ENCODE data around the gene MAMLD1. TPM values are rescaled to one million over a fixed set of nuclear protein-coding genes. Genes with fewer than 3 reads are reported as not detected.

The MAMLD1 gene
- total and polyA plus RNA-seq, 9 of the 15 experiments (the other 6 are each of a cell fraction or from before 2014, with no cell fraction given) = 0.12 to 0.18 TPM; not detected in 7

DNA sequence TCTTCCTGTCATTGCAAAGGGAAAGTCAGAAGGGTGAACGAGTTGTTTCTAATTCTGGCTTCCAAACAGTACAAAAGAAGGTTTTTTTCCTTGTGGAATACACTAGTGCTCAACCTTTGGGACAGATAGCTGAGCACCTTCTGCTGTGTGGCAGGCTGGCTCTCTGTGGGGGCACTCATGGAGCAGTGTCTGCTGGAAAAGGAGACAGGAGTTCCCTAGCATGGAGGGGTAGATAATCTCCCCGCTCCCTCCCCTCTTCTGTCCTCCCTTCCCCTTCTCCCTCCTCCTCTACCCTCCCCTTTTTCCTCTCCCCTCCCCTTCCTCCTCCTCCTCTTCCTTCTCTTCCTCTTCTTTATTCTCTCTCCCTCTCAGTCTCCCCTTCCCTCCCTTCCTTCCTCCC is 142.9 kb downstream of the MAMLD1 start:
- Histone ChIP-seq H3K27ac (ENCODE audit: extremely low read depth, low read depth, low read length) (no peak overlapping the region), H3K36me3 (ENCODE audit: control insufficient read depth, insufficient read depth, low read length) (no peaks in the 10 kb centered on the region), H3K79me2 (ENCODE audit: control insufficient read depth, insufficient read depth, low read length) (no peaks in the 10 kb centered on the region), H3K4me2 (ENCODE audit: insufficient read depth, low read length) (no peak overlapping the region), H4K20me1 (replicated peaks; ENCODE audit: control insufficient read depth, insufficient read depth, low read length) (no peaks in the 10 kb centered on the region), H3K9me3 (replicated peaks; ENCODE audit: control insufficient read depth, insufficient read depth, low read depth, low read length) (no peaks in the 10 kb centered on the region), H3K4me1 (replicated peaks in 1 of 2; ENCODE audit: control insufficient read depth in 2 of 2, insufficient read depth in 2 of 2, low read length in 2 of 2) (peaks cover 0 to 5% of the 10 kb centered on the region in 2 experiments; a peak in 2 of 5 replicates), H3K4me3 (no peak overlapping the region), H3K9me1 (ENCODE audit: control insufficient read depth, insufficient read depth, low read length) (no peaks in the 10 kb centered on the region), H2AFZ (ENCODE audit: low read depth, low read length) (no peak overlapping the region), H3K27me3 (ENCODE audit: control insufficient read depth in 2 of 2, insufficient read depth in 2 of 2, low read length in 2 of 2) (peaks cover 3 to 49% of the 10 kb centered on the region in 2 experiments), H3K9ac (ENCODE audit: insufficient read depth in 1 of 2, low read depth in 2 of 2, low read length in 2 of 2) (no peak overlapping the region)
- DNase-seq (ENCODE audit: extremely low read depth in 1 of 4, low spot score in 3 of 4) = no peak
- 0% methylated on average over 1 of the region's 2 CpGs for WGBS (ENCODE audit: insufficient coverage, low coverage, missing lambda C conversion rate)
- no TSS peak for BruUV-seq (replicated peaks)
- ChIA-PET CTCF (ENCODE audit: low intra/inter-chr PET ratio) (no interaction called here), POLR2A (interaction anchor here (0.7 kb wide), 1 partner anchor 9 kb away, joined by 3 read pairs; no protein-coding TSS in a partner anchor)
- in situ Hi-C loops (cut with MboI) = no loop called here
- ATAC-seq = no peak
- no peak for FAIRE-seq
- intact Hi-C loops (cut with micrococcal nuclease) = no loop called here
- TF ChIP-seq ELF1 (tag; IDR thresholded peaks at IDR 0.05) (no peak), ZNF263 (CRISPR knock-in tag; IDR thresholded peaks at IDR 0.05; ENCODE audit: borderline replicate concordance) (peak; percentile 79)

DNA sequence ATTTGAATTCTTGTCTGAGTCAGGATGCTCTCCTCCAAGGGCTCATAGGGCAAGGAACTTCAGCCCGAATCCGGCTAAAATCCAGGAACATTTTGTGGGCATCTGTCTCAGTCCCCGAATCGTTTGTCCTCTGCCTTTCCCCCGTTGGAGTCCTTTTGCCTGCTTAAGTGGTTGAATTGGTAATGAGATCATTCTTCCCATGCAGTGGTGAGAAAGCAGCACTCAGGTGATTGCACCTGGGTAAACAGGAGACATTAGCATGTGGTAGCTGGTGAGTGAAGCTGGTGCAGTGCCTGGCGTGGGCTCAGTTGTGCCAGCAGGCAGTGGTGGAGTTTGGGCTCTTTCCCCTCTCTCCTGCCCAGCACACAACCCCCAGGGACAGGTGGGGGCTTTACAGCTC is 143.4 kb downstream of the MAMLD1 start:
- Histone ChIP-seq H3K9me3 (replicated peaks; ENCODE audit: control insufficient read depth, insufficient read depth, low read depth, low read length) (no peaks in the 10 kb centered on the region), H3K9me1 (ENCODE audit: control insufficient read depth, insufficient read depth, low read length) (no peaks in the 10 kb centered on the region), H3K27ac (ENCODE audit: extremely low read depth, low read depth, low read length) (no peak overlapping the region), H3K9ac (ENCODE audit: insufficient read depth in 1 of 2, low read depth in 2 of 2, low read length in 2 of 2) (no peak overlapping the region), H3K4me1 (replicated peaks in 1 of 2; ENCODE audit: control insufficient read depth in 2 of 2, insufficient read depth in 2 of 2, low read length in 2 of 2) (peaks cover 0 to 5% of the 10 kb centered on the region in 2 experiments; a peak in 2 of 5 replicates), H3K4me3 (no peak overlapping the region), H3K36me3 (ENCODE audit: control insufficient read depth, insufficient read depth, low read length) (no peaks in the 10 kb centered on the region), H4K20me1 (replicated peaks; ENCODE audit: control insufficient read depth, insufficient read depth, low read length) (no peaks in the 10 kb centered on the region), H3K79me2 (ENCODE audit: control insufficient read depth, insufficient read depth, low read length) (no peaks in the 10 kb centered on the region), H3K27me3 (ENCODE audit: control insufficient read depth in 2 of 2, insufficient read depth in 2 of 2, low read length in 2 of 2) (peaks cover 3 to 53% of the 10 kb centered on the region in 2 experiments), H2AFZ (ENCODE audit: low read depth, low read length) (no peak overlapping the region), H3K4me2 (ENCODE audit: insufficient read depth, low read length) (no peak overlapping the region)
- POLR2A ChIA-PET = no interaction called here
- FAIRE-seq (no peak), ATAC-seq (no peak), DNase-seq (ENCODE audit: extremely low read depth in 1 of 4, low spot score in 3 of 4) (no peak)
- intact Hi-C loops (cut with micrococcal nuclease) = no loop called here
- in situ Hi-C loops (cut with MboI) = no loop called here
- CTCF ChIA-PET (ENCODE audit: low intra/inter-chr PET ratio) = no interaction called here
- no TSS peak for BruUV-seq (replicated peaks)
- 0% methylated on average over 3 of the region's 6 CpGs for WGBS (ENCODE audit: insufficient coverage, low coverage, missing lambda C conversion rate)
- TF ChIP-seq, protein P1, sequence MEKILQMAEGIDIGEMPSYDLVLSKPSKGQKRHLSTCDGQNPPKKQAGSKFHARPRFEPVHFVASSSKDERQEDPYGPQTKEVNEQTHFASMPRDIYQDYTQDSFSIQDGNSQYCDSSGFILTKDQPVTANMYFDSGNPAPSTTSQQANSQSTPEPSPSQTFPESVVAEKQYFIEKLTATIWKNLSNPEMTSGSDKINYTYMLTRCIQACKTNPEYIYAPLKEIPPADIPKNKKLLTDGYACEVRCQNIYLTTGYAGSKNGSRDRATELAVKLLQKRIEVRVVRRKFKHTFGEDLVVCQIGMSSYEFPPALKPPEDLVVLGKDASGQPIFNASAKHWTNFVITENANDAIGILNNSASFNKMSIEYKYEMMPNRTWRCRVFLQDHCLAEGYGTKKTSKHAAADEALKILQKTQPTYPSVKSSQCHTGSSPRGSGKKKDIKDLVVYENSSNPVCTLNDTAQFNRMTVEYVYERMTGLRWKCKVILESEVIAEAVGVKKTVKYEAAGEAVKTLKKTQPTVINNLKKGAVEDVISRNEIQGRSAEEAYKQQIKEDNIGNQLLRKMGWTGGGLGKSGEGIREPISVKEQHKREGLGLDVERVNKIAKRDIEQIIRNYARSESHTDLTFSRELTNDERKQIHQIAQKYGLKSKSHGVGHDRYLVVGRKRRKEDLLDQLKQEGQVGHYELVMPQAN (IDR thresholded peaks at IDR 0.05; ENCODE audit: borderline replicate concordance) = no peak
- TF ChIP-seq RCOR1 (IDR thresholded peaks at IDR 0.05; ENCODE audit: borderline replicate concordance in 1 of 2, low read depth in 2 of 2, low read length in 2 of 2) (no peak), FOXA1 (IDR thresholded peaks at IDR 0.05; ENCODE audit: borderline replicate concordance) (no peak), TEAD2 (tag; IDR thresholded peaks at IDR 0.05) (no peak), SRF (CRISPR knock-in tag; IDR thresholded peaks at IDR 0.05) (no peak), JUN (IDR thresholded peaks at IDR 0.05; ENCODE audit: borderline replicate concordance, low read depth, low read length) (no peak), JUN (CRISPR knock-in tag; IDR thresholded peaks at IDR 0.05; ENCODE audit: borderline replicate concordance) (no peak), KLF10 (CRISPR knock-in tag; IDR thresholded peaks at IDR 0.05) (no peak), NR4A1 (CRISPR knock-in tag; IDR thresholded peaks at IDR 0.05) (no peak), NR4A1 (tag; IDR thresholded peaks at IDR 0.05) (no peak), HDAC2 (IDR thresholded peaks at IDR 0.05) (no peak)
- TF ChIP-seq, protein P2, sequence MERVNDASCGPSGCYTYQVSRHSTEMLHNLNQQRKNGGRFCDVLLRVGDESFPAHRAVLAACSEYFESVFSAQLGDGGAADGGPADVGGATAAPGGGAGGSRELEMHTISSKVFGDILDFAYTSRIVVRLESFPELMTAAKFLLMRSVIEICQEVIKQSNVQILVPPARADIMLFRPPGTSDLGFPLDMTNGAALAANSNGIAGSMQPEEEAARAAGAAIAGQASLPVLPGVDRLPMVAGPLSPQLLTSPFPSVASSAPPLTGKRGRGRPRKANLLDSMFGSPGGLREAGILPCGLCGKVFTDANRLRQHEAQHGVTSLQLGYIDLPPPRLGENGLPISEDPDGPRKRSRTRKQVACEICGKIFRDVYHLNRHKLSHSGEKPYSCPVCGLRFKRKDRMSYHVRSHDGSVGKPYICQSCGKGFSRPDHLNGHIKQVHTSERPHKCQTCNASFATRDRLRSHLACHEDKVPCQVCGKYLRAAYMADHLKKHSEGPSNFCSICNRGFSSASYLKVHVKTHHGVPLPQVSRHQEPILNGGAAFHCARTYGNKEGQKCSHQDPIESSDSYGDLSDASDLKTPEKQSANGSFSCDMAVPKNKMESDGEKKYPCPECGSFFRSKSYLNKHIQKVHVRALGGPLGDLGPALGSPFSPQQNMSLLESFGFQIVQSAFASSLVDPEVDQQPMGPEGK (CRISPR knock-in tag; IDR thresholded peaks at IDR 0.05; ENCODE audit: borderline replicate concordance) = no peak

Data from K562 (cell line).